GM18526 (cell line): ENCODE data around the gene CMIP.

Experiments
- POLR2A ChIP-seq: IDR thresholded peaks from 3 replicates; pipeline ENCODE4 v1.6.1; 2011; ENCODE audit not compliant: insufficient read length; ENCODE audit errors: extremely low read depth

The CMIP gene

GRCh38 chr16:81671738-81672597 is 227.4 kb downstream of the CMIP start:
- no peak for TF ChIP-seq POLR2A

- TF ChIP-seq POLR2A: no peak
These were observed 228.8 kb downstream of the CMIP start for GRCh38 chr16:81673432-81673831.

- TF ChIP-seq POLR2A: no peak
These were observed 231.1 kb downstream of the CMIP start for GRCh38 chr16:81675662-81676061.

- no peak for TF ChIP-seq POLR2A
These were observed 231.7 kb downstream of the CMIP start for GRCh38 chr16:81676066-81676882.

GRCh38 chr16:81676883-81677737 is 232.5 kb downstream of the CMIP start:
- no peak for TF ChIP-seq POLR2A

- TF ChIP-seq POLR2A: no peak
These were observed 233.9 kb downstream of the CMIP start for GRCh38 chr16:81678326-81679095.

- no peak for TF ChIP-seq POLR2A
These were observed 235.3 kb downstream of the CMIP start for GRCh38 chr16:81679721-81680430.

GRCh38 chr16:81680444-81681275 is 236.1 kb downstream of the CMIP start:
- TF ChIP-seq POLR2A: no peak

GRCh38 chr16:81681311-81681710 is 236.7 kb downstream of the CMIP start:
- TF ChIP-seq POLR2A: no peak

GRCh38 chr16:81684242-81684837 is 239.7 kb downstream of the CMIP start:
- no peak for TF ChIP-seq POLR2A

GRCh38 chr16:81684901-81685300 is 240.3 kb downstream of the CMIP start:
- no peak for TF ChIP-seq POLR2A

- no peak for TF ChIP-seq POLR2A
These were observed 242.0 kb downstream of the CMIP start for GRCh38 chr16:81686391-81687130.

GRCh38 chr16:81687131-81687456 is 242.5 kb downstream of the CMIP start:
- TF ChIP-seq POLR2A: no peak
